Fibroblast of mammary gland (primary cell): ENCODE data around the gene PRRX1.
A peak's percentile ranks its signal among the peaks of the same experiment; 100 is the strongest.

ENCODE experiments used
- DNase-seq: peaks from one replicate; pipeline ENCODE4 v3.0.0-alpha.2; 2010; ENCODE audit warnings: low read depth
- H3K4me3 ChIP-seq: 2 replicates; pipeline ENCODE4 v1.5.1; 2011; ENCODE audit warnings: low read depth, mild to moderate bottlenecking, low read length, moderate library complexity; ENCODE audit not compliant: control insufficient read depth
- TF ChIP-seq, protein P1 (sequence below): conservative IDR thresholded peaks from 2 replicates; pipeline ENCODE4 v1.5.1; 2011; ENCODE audit warnings: low read depth, low read length, inconsistent platforms; ENCODE audit not compliant: control insufficient read depth, insufficient read depth

PRRX1 gene

GRCh38 chr1:170727963-170728362 is 64.0 kb downstream of the PRRX1 start:
- no peak overlapping the region for H3K4me3 ChIP-seq
- DNase-seq = peak; percentile 74
- TF ChIP-seq, protein P1, sequence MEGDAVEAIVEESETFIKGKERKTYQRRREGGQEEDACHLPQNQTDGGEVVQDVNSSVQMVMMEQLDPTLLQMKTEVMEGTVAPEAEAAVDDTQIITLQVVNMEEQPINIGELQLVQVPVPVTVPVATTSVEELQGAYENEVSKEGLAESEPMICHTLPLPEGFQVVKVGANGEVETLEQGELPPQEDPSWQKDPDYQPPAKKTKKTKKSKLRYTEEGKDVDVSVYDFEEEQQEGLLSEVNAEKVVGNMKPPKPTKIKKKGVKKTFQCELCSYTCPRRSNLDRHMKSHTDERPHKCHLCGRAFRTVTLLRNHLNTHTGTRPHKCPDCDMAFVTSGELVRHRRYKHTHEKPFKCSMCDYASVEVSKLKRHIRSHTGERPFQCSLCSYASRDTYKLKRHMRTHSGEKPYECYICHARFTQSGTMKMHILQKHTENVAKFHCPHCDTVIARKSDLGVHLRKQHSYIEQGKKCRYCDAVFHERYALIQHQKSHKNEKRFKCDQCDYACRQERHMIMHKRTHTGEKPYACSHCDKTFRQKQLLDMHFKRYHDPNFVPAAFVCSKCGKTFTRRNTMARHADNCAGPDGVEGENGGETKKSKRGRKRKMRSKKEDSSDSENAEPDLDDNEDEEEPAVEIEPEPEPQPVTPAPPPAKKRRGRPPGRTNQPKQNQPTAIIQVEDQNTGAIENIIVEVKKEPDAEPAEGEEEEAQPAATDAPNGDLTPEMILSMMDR = no peak

GRCh38 chr1:170729225-170730002 is 65.5 kb downstream of the PRRX1 start:
- no peak overlapping the region for H3K4me3 ChIP-seq
- DNase-seq = peak; percentile 78
- TF ChIP-seq, protein P1 = no peak

DNA sequence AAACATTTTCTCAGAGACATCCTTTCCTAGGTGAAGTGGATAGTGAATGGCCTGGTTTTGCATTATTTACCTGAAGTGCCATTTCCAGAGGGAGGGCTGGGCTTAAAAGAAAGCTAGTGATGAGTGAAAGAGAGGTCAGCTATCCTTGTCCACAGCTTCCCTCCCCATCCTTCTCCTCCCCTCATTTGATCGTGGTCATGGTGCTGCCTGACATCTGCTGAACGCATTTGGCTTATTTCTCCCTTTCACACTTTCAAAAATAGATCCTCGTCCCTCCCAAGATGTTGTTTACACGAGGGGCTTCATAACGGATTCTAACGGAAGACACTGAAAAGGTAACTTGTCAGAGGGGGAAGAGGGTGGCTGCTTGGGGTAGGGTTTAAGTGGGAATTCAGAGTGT is 66.1 kb downstream of the PRRX1 start:
- TF ChIP-seq, protein P1 = no peak
- H3K4me3 ChIP-seq = no peak overlapping the region
- DNase-seq = no peak

- TF ChIP-seq, protein P1 = no peak
- DNase-seq = peak; percentile 52
These were observed 66.5 kb downstream of the PRRX1 start for GRCh38 chr1:170730438-170730837.

GRCh38 chr1:170731566-170732251 is 67.8 kb downstream of the PRRX1 start:
- TF ChIP-seq, protein P1 = no peak
- DNase-seq = no peak
- no peak overlapping the region for H3K4me3 ChIP-seq

More at GRCh38 chr1:170730438-170730837, 66.5 kb downstream of the PRRX1 start:
- no peak overlapping the region for H3K4me3 ChIP-seq

DNA sequence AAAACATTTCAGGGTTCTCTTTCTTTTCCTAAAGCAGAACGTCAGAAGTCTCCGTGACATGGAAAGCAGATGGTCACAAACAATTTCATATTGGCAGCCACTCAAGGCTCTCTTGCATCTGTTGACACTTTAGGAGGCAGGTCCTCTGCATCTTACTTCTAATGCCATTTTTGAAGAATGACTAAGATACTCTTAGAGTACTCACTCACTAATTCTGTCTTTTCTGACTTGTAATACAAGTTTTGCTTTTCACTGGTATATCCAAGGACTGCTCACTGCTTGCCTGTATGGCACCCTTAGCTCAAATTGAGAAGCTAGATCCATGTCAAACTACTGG is 68.3 kb downstream of the PRRX1 start:
- peak; percentile 80 for DNase-seq
- TF ChIP-seq, protein P1 = no peak
- no peak overlapping the region for H3K4me3 ChIP-seq
